Dermis blood vessel endothelial cell (primary cell): ENCODE measurements around the gene PROKR1. TPM values are rescaled to one million over a fixed set of nuclear protein-coding genes. Genes with fewer than 3 reads are reported as not detected.

Source experiments
- DNase-seq: peaks from one replicate; pipeline ENCODE4 v3.0.0; 2010
- total RNA-seq: library from RNA; depleted of rRNA; stranded (reverse); fragments of >200 nt; gene quantifications from 2 replicates; pipeline ENCODE4 v1.2.3, GENCODE V29; 2014

Gene PROKR1
- total RNA-seq, 1 donor from 2014 or later = not detected

DNA sequence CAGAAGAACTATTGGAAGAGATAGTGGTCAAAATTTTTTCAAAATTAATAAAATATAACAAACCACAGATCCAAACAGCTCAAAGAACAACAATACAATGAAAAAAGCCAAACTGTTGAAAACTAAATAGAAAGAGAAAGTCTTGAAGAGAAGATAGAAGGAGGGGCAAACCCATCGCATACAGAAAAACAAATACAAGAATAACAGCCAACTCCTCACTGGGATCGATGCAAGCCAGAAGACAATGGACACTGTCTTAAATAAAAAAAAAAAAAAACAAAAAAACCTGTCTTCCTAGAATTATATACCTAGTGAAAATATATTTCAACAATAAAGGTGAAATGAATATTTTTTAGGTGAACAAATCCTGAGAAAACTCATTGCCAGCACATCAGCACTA lies 57.2 kb downstream of the PROKR1 start:
- no peak for DNase-seq

DNA sequence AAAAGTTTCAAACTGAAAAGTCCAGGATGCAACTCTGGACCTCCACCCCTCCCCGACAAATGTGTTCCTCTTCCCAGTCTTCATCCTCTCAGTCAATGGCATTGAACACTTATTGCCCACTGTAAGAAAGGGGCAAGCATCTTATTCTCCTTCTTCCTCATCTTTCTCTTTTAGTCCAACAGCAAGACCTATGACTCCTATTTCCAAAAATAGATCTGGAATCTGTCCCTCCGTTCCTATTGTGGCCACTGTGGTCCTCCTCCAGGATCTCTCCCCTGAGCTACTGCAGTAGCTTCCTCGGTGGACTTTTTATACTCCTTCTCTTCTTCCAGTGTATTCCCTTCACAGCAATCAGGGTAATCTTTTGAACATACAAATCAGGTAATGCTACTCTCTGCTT lies 63.3 kb downstream of the PROKR1 start:
- DNase-seq = no peak

Other genes with a start within 250 kb of the PROKR1 start
- 0.34 and 0.42 TPM in 2 replicates for gene FBXO48, start 176.3 kb upstream of the PROKR1 start, total RNA-seq
- gene APLF, start 176.0 kb upstream of the PROKR1 start, total RNA-seq = 3.2 and 8.8 TPM in 2 replicates
- gene ARHGAP25, start 91.2 kb downstream of the PROKR1 start, total RNA-seq = 12.1 and 14.3 TPM in 2 replicates
- gene BMP10, start 227.8 kb downstream of the PROKR1 start, total RNA-seq = not detected in 2 replicates